Endodermal cell (in vitro differentiated cells): ENCODE results near the gene GOLT1B. TPM values are rescaled to one million over a fixed set of nuclear protein-coding genes. Genes with fewer than 3 reads are reported as not detected.

Experiments used
- DNase-seq: peaks from one replicate; pipeline ENCODE4 v3.0.0-alpha.2; 2017
- H3K27ac ChIP-seq: 2 replicates; pipeline ENCODE4 v1.5.1; 2013; ENCODE audit warnings: mild to moderate bottlenecking, low read depth, low read length, moderate library complexity
- H3K27me3 ChIP-seq: 2 replicates; pipeline ENCODE4 v1.6.1; 2013; ENCODE audit warnings: mild to moderate bottlenecking, low read length, moderate library complexity; ENCODE audit not compliant: insufficient read depth, control insufficient read depth, poor library complexity, severe bottlenecking
- H3K36me3 ChIP-seq: 2 replicates; pipeline ENCODE4 v1.7.0; 2013; ENCODE audit warnings: mild to moderate bottlenecking, low read length, moderate library complexity; ENCODE audit not compliant: control insufficient read depth, insufficient read depth
- H3K4me1 ChIP-seq: one replicate; pipeline ENCODE4 v1.7.0; 2013; ENCODE audit warnings: low read length; ENCODE audit not compliant: control insufficient read depth, insufficient read depth
- H3K4me3 ChIP-seq: 2 replicates; pipeline ENCODE4 v1.5.1; 2013; ENCODE audit warnings: mild to moderate bottlenecking, low read length, moderate library complexity
- H3K9ac ChIP-seq: 2 replicates; pipeline ENCODE4 v1.6.1; 2013; ENCODE audit warnings: mild to moderate bottlenecking, low read length, moderate library complexity; ENCODE audit not compliant: poor library complexity, severe bottlenecking; ENCODE audit errors: extremely low read depth
- H3K9me3 ChIP-seq: 2 replicates; pipeline ENCODE4 v1.6.1; 2013; ENCODE audit warnings: mild to moderate bottlenecking, low read length, moderate library complexity; ENCODE audit not compliant: control insufficient read depth
- H3K27ac Mint-ChIP-seq: 2 replicates; pipeline ENCODE4 v1.8.0; 2020; ENCODE audit warnings: mixed read lengths
- H3K27me3 Mint-ChIP-seq: 2 replicates; pipeline ENCODE4 v1.8.0; 2021; ENCODE audit warnings: mild to moderate bottlenecking, mixed read lengths; ENCODE audit not compliant: insufficient read depth
- H3K36me3 Mint-ChIP-seq: 2 replicates; pipeline ENCODE4 v1.8.0; 2020; ENCODE audit warnings: low read depth, mixed read lengths
- H3K4me1 Mint-ChIP-seq: 2 replicates; pipeline ENCODE4 v1.8.0; 2020; ENCODE audit warnings: mixed read lengths
- H3K4me3 Mint-ChIP-seq: 2 replicates; pipeline ENCODE4 v1.8.0; 2020; ENCODE audit warnings: mild to moderate bottlenecking, moderate library complexity, mixed read lengths
- H3K9me3 Mint-ChIP-seq: 2 replicates; pipeline ENCODE4 v1.8.0; 2020; ENCODE audit warnings: mild to moderate bottlenecking, mixed read lengths
- CTCF ChIP-seq: fragments of 200-600 bp; sonication (generic); conservative IDR thresholded peaks from 2 replicates; pipeline ENCODE4 v1.5.0; 2021; ENCODE audit warnings: antibody characterized with exemption, mild to moderate bottlenecking
- WGBS, 2 experiments: methylation state at CpG; one replicate each; pipeline versions ENCODE4 v1.1.5 to v1.1.7; 2013; ENCODE audit warnings: missing lambda C conversion rate in 2 of 2, mixed read lengths in 1 of 2; ENCODE audit not compliant: insufficient coverage in 1 of 2, insufficient read length in 1 of 2; 5-methylcytosine and 5-hydroxymethylcytosine counted together
- total RNA-seq, 2 donors: library from RNA; stranded (reverse); fragmentation: NEBNext Ultra II Directional in 1 of 2; extraction: Animal tissue kit (Norgen Biotek cat#: 25700) in 1 of 2; gene quantifications; 2 replicates in 1 of 2; 3 replicates in 1 of 2; pipeline ENCODE4 v1.2.1, GENCODE V29; 2021

Gene GOLT1B
- total RNA-seq, 2 donors from 2014 or later, result 38.2 to 67.2 TPM

GRCh38 chr12:21562859-21563258 lies 61.3 kb downstream of the GOLT1B start:
- Mint-ChIP-seq H3K9me3 (no peaks in the 10 kb centered on the region), H3K36me3 (no peaks in the 10 kb centered on the region), H3K4me1 (no peaks in the 10 kb centered on the region), H3K27ac (no peak overlapping the region), H3K27me3 (no peaks in the 10 kb centered on the region), H3K4me3 (no peak overlapping the region)
- WGBS, 2 experiments, result 77% methylated on average over 2 of the region's 2 CpGs; no CpG with 5 or more reads in 1 of the 2 experiments
- Histone ChIP-seq H3K27ac (no peak overlapping the region), H3K36me3 (no peaks in the 10 kb centered on the region), H3K9ac (no peak overlapping the region), H3K4me1 (no peaks in the 10 kb centered on the region), H3K9me3 (no peaks in the 10 kb centered on the region), H3K4me3 (no peak overlapping the region), H3K27me3 (no peaks in the 10 kb centered on the region)
- no peak for TF ChIP-seq CTCF
- DNase-seq, result no peak

- DNase-seq, result no peak
- no peak for TF ChIP-seq CTCF
- no peak overlapping the region for H3K4me3 ChIP-seq
- H3K27ac ChIP-seq, result no peak overlapping the region
- no peaks in the 10 kb centered on the region for H3K27me3 Mint-ChIP-seq
- no peaks in the 10 kb centered on the region for H3K4me1 Mint-ChIP-seq
- 98 to 100% methylated on average over 1 to 5 of the region's 5 CpGs for WGBS, 2 experiments
- no peaks in the 10 kb centered on the region for H3K4me1 ChIP-seq
- H3K4me3 Mint-ChIP-seq, result no peak overlapping the region
- no peaks in the 10 kb centered on the region for H3K36me3 Mint-ChIP-seq
- no peaks in the 10 kb centered on the region for H3K36me3 ChIP-seq
- H3K27me3 ChIP-seq, result no peaks in the 10 kb centered on the region
- no peak overlapping the region for H3K9ac ChIP-seq
- H3K9me3 ChIP-seq, result no peaks in the 10 kb centered on the region
- H3K9me3 Mint-ChIP-seq, result no peaks in the 10 kb centered on the region
- no peak overlapping the region for H3K27ac Mint-ChIP-seq
Observed at GRCh38 chr12:21566223-21566906, 64.8 kb downstream of the GOLT1B start.

- H3K36me3 Mint-ChIP-seq, result no peaks in the 10 kb centered on the region
- no peaks in the 10 kb centered on the region for H3K36me3 ChIP-seq
- no peaks in the 10 kb centered on the region for H3K9me3 ChIP-seq
- no peaks in the 10 kb centered on the region for H3K27me3 ChIP-seq
- no peak overlapping the region for H3K4me3 Mint-ChIP-seq
- no peaks in the 10 kb centered on the region for H3K27me3 Mint-ChIP-seq
- H3K4me3 ChIP-seq, result no peak overlapping the region
- H3K27ac ChIP-seq, result no peak overlapping the region
- H3K4me1 Mint-ChIP-seq, result no peaks in the 10 kb centered on the region
- H3K9ac ChIP-seq, result no peak overlapping the region
- no peaks in the 10 kb centered on the region for H3K4me1 ChIP-seq
- H3K27ac Mint-ChIP-seq, result no peak overlapping the region
- DNase-seq, result no peak
- 92 to 93% methylated on average over 3 of the region's 3 CpGs for WGBS, 2 experiments
- H3K9me3 Mint-ChIP-seq, result no peaks in the 10 kb centered on the region
- TF ChIP-seq CTCF, result no peak
Observed at GRCh38 chr12:21566907-21567394, 65.4 kb downstream of the GOLT1B start.

Other genes starting within 250 kb of the GOLT1B start
- 10 to 100 TPM in 1 of 2 donors, 1 to 10 TPM in 1; 7.3 to 35.4 TPM for gene SLCO1A2, start 166.9 kb upstream of the GOLT1B start, total RNA-seq
- gene IAPP, start 128.9 kb upstream of the GOLT1B start, total RNA-seq, result not detected
- gene PYROXD1, start 64.1 kb upstream of the GOLT1B start, total RNA-seq, result 1 to 10 TPM; 3.8 to 8.1 TPM
- gene RECQL, start 154 bp upstream of the GOLT1B start, total RNA-seq, result 10 to 100 TPM; 39.8 to 66.5 TPM
- under 1 TPM; 0.38 to 0.48 TPM for gene SPX, start 24.5 kb downstream of the GOLT1B start, total RNA-seq
- not detected for gene GYS2, start 103.1 kb downstream of the GOLT1B start, total RNA-seq
- 1,000 to 10,000 TPM in 1 of 2 donors, 100 to 1,000 TPM in 1; 917 to 1,694 TPM for gene LDHB, start 156.1 kb downstream of the GOLT1B start, total RNA-seq